ENCODE results near the gene ING3. TPM values are rescaled to one million over a fixed set of nuclear protein-coding genes. Genes with fewer than 3 reads are reported as not detected.

Gene ING3
- polyA plus RNA-seq, 1 experiment: 4.4 TPM

DNA sequence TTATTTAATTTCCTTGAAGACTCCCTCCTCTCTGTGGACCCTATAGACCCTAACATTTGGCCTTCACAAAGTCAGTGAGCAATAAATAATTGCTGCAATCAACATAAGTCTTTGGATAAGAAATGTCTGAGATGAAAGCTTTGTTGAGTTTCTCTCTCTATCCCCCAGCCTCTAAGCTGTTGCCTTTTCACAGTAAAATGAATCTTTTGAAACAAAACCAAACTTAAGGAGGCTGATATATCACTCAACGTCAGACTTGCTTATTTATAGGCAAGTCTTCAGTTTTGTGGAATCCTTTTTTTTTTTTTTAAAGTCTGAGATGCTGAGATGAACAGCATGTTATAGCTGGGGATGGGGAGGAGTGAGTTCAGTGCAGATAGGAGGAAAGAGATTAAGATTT lies 47.9 kb downstream of the ING3 start:
- CTCF ChIA-PET: interaction anchor here (1.6 to 5.4 kb wide), 2 partner anchors 11 to 40 kb away, joined by 3 to 29 read pairs; partner anchors contain the start of gene CPED1
- no peaks in the 10 kb centered on the region for H3K27me3 ChIP-seq (ENCODE audit: control insufficient read depth, insufficient read depth, low read length)
- H3K4me3 ChIP-seq (ENCODE audit: low read depth, low read length): no peak overlapping the region
- no peaks in the 10 kb centered on the region for H3K36me3 ChIP-seq (ENCODE audit: control insufficient read depth, insufficient read depth, low read length)
- TF ChIP-seq, protein P1, sequence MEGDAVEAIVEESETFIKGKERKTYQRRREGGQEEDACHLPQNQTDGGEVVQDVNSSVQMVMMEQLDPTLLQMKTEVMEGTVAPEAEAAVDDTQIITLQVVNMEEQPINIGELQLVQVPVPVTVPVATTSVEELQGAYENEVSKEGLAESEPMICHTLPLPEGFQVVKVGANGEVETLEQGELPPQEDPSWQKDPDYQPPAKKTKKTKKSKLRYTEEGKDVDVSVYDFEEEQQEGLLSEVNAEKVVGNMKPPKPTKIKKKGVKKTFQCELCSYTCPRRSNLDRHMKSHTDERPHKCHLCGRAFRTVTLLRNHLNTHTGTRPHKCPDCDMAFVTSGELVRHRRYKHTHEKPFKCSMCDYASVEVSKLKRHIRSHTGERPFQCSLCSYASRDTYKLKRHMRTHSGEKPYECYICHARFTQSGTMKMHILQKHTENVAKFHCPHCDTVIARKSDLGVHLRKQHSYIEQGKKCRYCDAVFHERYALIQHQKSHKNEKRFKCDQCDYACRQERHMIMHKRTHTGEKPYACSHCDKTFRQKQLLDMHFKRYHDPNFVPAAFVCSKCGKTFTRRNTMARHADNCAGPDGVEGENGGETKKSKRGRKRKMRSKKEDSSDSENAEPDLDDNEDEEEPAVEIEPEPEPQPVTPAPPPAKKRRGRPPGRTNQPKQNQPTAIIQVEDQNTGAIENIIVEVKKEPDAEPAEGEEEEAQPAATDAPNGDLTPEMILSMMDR (IDR thresholded peaks at IDR 0.05; ENCODE audit: insufficient read depth, low read depth, low read length): no peak
- POLR2A ChIA-PET: interaction anchor here (0.6 to 0.8 kb wide), 2 partner anchors 83 to 125 kb away, joined by 3 read pairs; no protein-coding TSS in a partner anchor
- DNase-seq (ENCODE audit: low read depth): no peak

DNA sequence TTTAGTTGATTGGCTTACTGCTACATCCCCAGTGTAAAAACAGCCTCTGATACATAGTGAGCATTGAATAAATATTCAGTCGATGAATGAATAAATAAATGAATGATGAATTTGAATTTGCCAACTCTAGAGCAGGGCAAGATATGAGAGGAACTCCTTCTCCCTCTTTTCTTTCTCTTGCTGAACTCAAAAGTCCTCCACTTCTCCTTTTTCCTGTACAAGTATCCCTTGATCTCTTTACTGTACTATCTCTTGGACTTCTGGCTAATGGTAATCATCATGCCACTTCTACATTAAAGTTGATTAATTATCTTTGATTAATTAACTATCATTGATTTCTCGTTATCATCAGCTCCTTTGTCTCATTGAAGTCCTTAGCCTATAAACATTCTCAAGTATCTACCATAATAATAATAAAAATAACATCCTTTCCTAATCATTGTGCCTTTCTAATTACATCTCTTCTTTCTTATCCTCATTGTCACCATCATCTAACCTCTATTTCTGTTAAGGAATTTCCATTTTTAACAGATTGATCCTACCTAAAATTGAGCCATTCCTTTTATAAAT lies 48.5 kb downstream of the ING3 start:
- ChIA-PET CTCF (interaction anchor here (1.3 to 5.4 kb wide), 4 partner anchors 11 to 193 kb away, joined by 3 to 29 read pairs (median 4); partner anchors contain the start of gene CPED1), POLR2A (interaction anchor here (0.6 to 0.8 kb wide), 2 partner anchors 83 to 126 kb away, joined by 3 read pairs; no protein-coding TSS in a partner anchor)
- DNase-seq (ENCODE audit: low read depth): no peak
- TF ChIP-seq, protein P1 (IDR thresholded peaks at IDR 0.05; ENCODE audit: insufficient read depth, low read depth, low read length): no peak
- no peaks in the 10 kb centered on the region for H3K27me3 ChIP-seq (ENCODE audit: control insufficient read depth, insufficient read depth, low read length)
- H3K36me3 ChIP-seq (ENCODE audit: control insufficient read depth, insufficient read depth, low read length): no peaks in the 10 kb centered on the region
- H3K4me3 ChIP-seq (ENCODE audit: low read depth, low read length): no peak overlapping the region

DNA sequence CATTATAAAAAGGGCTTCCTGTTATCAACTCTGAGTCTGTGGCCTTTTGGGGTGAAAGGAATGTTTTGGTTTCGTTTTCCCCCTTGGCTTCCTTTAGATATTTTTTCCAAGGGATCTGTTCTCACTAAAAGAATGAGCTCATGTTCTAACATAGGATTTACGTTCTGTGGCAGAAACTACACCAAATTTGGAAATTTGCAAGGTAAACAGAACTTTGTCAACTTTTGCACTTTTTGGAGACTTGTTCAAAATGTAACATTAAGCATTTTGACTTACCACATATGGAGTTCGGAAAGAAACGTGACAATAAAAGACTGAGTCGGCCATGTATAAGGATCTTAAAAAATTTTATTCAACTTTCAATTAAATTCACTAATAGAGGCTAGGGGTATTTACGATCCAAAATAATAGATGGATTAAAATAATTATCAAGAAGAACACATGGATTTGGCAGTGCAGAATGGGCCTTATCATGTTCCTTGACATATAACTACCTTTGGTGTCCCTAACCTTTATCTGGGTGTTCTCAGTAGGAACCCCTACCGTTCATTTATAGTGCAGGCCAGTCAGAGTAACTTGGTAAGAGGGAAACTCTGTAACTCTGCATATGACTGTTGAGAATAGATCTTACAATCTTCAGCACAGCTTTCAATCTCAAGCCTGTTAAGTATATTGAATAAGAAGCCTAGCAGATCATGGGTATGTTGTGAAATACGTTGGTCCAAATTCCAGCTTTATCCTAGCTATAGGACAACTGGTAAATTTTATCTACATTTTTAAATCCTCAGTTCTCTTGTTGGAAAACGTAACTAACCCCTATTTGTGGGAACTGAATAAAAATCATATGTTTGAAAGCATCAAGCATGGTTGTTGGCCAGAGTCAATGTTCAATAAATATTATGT lies 49.8 kb downstream of the ING3 start:
- ChIA-PET POLR2A (interaction anchor here (0.6 kb wide), 1 partner anchor 61 kb away, joined by 4 read pairs; no protein-coding TSS in a partner anchor), CTCF (interaction anchor here (1.3 to 5.4 kb wide), 6 partner anchors 9 to 194 kb away, joined by 3 to 29 read pairs (median 4); partner anchors contain the start of gene CPED1)
- no peak overlapping the region for H3K4me3 ChIP-seq (ENCODE audit: low read depth, low read length)
- TF ChIP-seq, protein P1 (IDR thresholded peaks at IDR 0.05; ENCODE audit: insufficient read depth, low read depth, low read length): no peak
- DNase-seq (ENCODE audit: low read depth): no peak
- H3K27me3 ChIP-seq (ENCODE audit: control insufficient read depth, insufficient read depth, low read length): no peaks in the 10 kb centered on the region
- H3K36me3 ChIP-seq (ENCODE audit: control insufficient read depth, insufficient read depth, low read length): no peaks in the 10 kb centered on the region

DNA sequence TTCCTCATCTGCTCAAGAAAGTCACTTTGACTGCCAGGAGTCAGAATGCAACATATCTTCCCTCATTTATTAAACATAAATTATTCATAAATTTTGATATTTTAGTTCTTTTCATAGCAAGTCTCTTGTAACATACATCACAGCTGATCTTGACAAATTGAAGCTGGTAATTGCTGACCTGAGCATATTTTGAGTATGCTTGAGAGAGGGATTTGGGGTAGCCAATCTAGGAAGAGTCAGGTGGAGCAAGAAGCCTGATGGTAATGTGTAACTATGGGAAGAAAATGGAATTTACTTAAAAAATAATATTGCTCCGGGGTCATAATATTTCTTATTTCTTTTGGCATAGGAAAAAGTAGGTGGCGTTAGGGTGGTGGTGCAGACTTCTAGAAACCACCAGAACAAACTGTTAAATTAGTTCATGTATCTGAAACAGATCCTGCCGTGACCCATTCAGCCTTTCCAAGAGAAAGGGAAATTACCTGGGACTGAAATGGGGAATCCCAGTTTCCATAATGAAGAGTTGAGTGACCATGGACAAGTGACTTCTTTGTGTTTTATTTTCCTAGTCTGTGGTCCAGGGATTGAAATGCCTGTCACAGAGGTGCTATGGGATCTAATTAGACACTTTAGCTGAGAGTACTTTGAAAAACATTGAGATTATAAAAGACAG lies 50.8 kb downstream of the ING3 start:
- no peaks in the 10 kb centered on the region for H3K27me3 ChIP-seq (ENCODE audit: control insufficient read depth, insufficient read depth, low read length)
- ChIA-PET POLR2A (no interaction called here), CTCF (interaction anchor here (1.3 to 5.4 kb wide), 5 partner anchors 8 to 20 kb away, joined by 4 to 29 read pairs (median 5); partner anchors contain the start of gene CPED1)
- H3K4me3 ChIP-seq (ENCODE audit: low read depth, low read length): no peak overlapping the region
- H3K36me3 ChIP-seq (ENCODE audit: control insufficient read depth, insufficient read depth, low read length): no peaks in the 10 kb centered on the region
- TF ChIP-seq, protein P1 (IDR thresholded peaks at IDR 0.05; ENCODE audit: insufficient read depth, low read depth, low read length): no peak
- DNase-seq (ENCODE audit: low read depth): no peak
